Mesendoderm (in vitro differentiated cells): ENCODE results near the gene TBCCD1. TPM values are rescaled to one million over a fixed set of nuclear protein-coding genes. Genes with fewer than 3 reads are reported as not detected.

Experiments used
- DNase-seq: peaks from one replicate; pipeline ENCODE4 v3.0.0; 2013
- H2AK5ac ChIP-seq: 2 replicates; pipeline ENCODE4 v1.6.1; 2013; ENCODE audit warnings: low read length, inconsistent platforms
- H2BK120ac ChIP-seq: 2 replicates; pipeline ENCODE4 v1.6.1; 2013; ENCODE audit warnings: low read depth, mild to moderate bottlenecking, low read length, moderate library complexity, mixed read lengths
- H2BK15ac ChIP-seq: replicated peaks from 2 replicates; pipeline ENCODE4 v1.6.1; 2013; ENCODE audit warnings: low read depth, mild to moderate bottlenecking, moderate library complexity
- H2BK5ac ChIP-seq: 2 replicates; pipeline ENCODE4 v1.6.1; 2013; ENCODE audit warnings: low read length, inconsistent platforms
- H3K18ac ChIP-seq: 2 replicates; pipeline ENCODE4 v1.6.1; 2013; ENCODE audit warnings: mild to moderate bottlenecking, low read length, mixed read lengths
- H3K23ac ChIP-seq: one replicate; pipeline ENCODE4 v1.6.1; 2013; ENCODE audit warnings: low read length
- H3K27ac ChIP-seq: 2 replicates; pipeline ENCODE4 v1.5.1; 2013; ENCODE audit warnings: low read depth, mild to moderate bottlenecking, inconsistent platforms, low read length, moderate library complexity
- H3K27me3 ChIP-seq: 2 replicates; pipeline ENCODE4 v1.6.1; 2013; ENCODE audit warnings: low read length, control low read depth, mild to moderate bottlenecking, inconsistent platforms; ENCODE audit not compliant: insufficient read depth, poor library complexity
- H3K36me3 ChIP-seq: 2 replicates; pipeline ENCODE4 v1.6.1; 2013; ENCODE audit warnings: low read length, inconsistent platforms; ENCODE audit not compliant: control insufficient read depth, insufficient read depth
- H3K4ac ChIP-seq: one replicate; pipeline ENCODE4 v1.6.1; 2013; ENCODE audit warnings: low read depth, mild to moderate bottlenecking, low read length, moderate library complexity
- H3K4me1 ChIP-seq: 2 replicates; pipeline ENCODE4 v1.6.1; 2013; ENCODE audit warnings: low read depth, low read length, inconsistent platforms; ENCODE audit not compliant: control insufficient read depth
- H3K4me2 ChIP-seq: 2 replicates; pipeline ENCODE4 v1.6.1; 2013; ENCODE audit warnings: low read length
- H3K4me3 ChIP-seq: 2 replicates; pipeline ENCODE4 v1.5.1; 2013; ENCODE audit warnings: mild to moderate bottlenecking, low read length
- H3K56ac ChIP-seq: one replicate; pipeline ENCODE4 v1.6.1; 2013; ENCODE audit warnings: low read length
- H3K79me1 ChIP-seq: 2 replicates; pipeline ENCODE4 v1.6.1; 2013; ENCODE audit warnings: low read length, inconsistent platforms
- H3K79me2 ChIP-seq: 2 replicates; pipeline ENCODE4 v1.6.1; 2013; ENCODE audit warnings: mild to moderate bottlenecking, low read length; ENCODE audit not compliant: control insufficient read depth, insufficient read depth
- H3K9ac ChIP-seq: 2 replicates; pipeline ENCODE4 v1.6.1; 2013; ENCODE audit warnings: low read length, inconsistent platforms
- H4K5ac ChIP-seq: one replicate; pipeline ENCODE4 v1.6.1; 2013; ENCODE audit warnings: low read length
- H4K8ac ChIP-seq: one replicate; pipeline ENCODE4 v1.6.1; 2013; ENCODE audit warnings: low read depth, mild to moderate bottlenecking, control low read depth, low read length, moderate library complexity
- WGBS: extraction: QIAGEN DNeasy Blood & Tissue Kit; methylation state at CpG from one replicate; pipeline ENCODE4 v1.1.7; 2013; ENCODE audit warnings: low lambda C conversion rate, missing lambda C conversion rate; ENCODE audit not compliant: insufficient coverage; ENCODE audit errors: extremely low coverage; 5-methylcytosine and 5-hydroxymethylcytosine counted together
- polyA plus RNA-seq, 2 experiments: library from polyadenylated mRNA; stranded (reverse); fragments of 200-250 nt; gene quantifications; one replicate each; pipeline ENCODE4 v1.2.3, GENCODE V29; 2013

Gene TBCCD1, protein sequence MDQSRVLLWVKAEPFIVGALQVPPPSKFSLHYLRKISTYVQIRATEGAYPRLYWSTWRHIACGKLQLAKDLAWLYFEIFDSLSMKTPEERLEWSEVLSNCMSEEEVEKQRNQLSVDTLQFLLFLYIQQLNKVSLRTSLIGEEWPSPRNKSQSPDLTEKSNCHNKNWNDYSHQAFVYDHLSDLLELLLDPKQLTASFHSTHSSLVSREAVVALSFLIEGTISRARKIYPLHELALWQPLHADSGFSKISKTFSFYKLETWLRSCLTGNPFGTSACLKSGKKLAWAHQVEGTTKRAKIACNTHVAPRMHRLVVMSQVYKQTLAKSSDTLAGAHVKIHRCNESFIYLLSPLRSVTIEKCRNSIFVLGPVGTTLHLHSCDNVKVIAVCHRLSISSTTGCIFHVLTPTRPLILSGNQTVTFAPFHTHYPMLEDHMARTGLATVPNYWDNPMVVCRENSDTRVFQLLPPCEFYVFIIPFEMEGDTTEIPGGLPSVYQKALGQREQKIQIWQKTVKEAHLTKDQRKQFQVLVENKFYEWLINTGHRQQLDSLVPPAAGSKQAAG
- polyA plus RNA-seq (2013, experiment 1 of 2), result 6.8 TPM
- polyA plus RNA-seq (2013, experiment 2 of 2), result 7.2 TPM

DNA sequence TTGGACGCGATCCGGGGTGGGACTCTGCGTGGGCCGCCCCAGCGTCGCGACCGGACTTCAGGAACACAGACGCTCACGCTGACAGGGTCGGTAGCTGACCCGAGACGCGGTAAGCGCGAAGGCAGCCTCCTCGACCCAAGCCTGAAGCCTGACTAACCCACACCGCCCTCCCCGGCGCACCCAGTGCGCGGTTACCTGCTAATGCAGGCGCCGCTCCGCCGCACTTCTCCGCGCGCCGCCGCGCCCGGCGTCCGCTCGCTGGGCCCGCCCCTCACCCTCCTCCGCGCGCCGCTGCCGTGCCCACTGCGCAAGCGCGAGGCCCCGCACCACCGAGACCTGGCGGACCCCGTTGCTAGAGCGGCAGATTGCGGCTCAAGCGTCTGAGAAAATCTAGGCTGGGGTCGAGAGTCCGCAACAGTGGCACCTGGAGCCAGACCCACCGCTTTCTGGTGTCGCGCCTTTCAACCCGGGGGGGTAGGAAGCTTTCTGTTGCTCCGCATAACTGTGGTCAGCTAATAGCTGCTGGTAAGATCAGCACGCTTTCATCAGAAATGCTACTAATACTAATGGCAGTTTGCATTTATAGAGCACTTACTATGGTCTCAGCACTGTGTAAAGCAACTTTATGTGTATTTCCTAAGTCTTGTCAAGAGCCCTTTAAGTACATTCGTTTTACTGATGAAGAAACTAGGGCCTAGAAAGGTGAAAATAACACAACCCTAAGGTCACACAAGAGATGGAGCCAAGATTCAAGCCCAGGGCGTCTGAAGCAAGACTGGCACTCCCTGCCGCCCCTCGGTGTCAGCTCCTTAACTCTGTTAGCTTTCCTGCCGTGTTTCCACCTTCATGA lies at the start of gene TBCCD1:
TBCCD1 (minus strand) TSS at position 268 of the 850 bp plus-strand sequence. CDS start 3,010 bp downstream, outside the sequence.
- Histone ChIP-seq H4K5ac (peak within 1 kb of the TSS; percentile 84), H3K4me1 (peaks cover 2% of the 10 kb centered on the region), H3K27me3 (no peaks in the 10 kb centered on the region), H2AK5ac (no peak within 1 kb of the TSS), H3K79me1 (peaks cover 5% of the 10 kb centered on the region), H3K56ac (peak within 1 kb of the TSS; percentile 99), H3K79me2 (peaks cover 12% of the 10 kb centered on the region), H3K23ac (no peak within 1 kb of the TSS), H3K4me2 (peak within 1 kb of the TSS; percentile 91), H3K27ac (peak within 1 kb of the TSS; percentile 87), H3K9ac (peak within 1 kb of the TSS; percentile 99), H3K4ac (no peak within 1 kb of the TSS), H3K36me3 (no peaks in the 10 kb centered on the region), H2BK15ac (no peak within 1 kb of the TSS), H2BK5ac (peak within 1 kb of the TSS; percentile 62), H2BK120ac (no peak within 1 kb of the TSS), H4K8ac (peak within 1 kb of the TSS; percentile 93), H3K18ac (peak within 1 kb of the TSS; percentile 20), H3K4me3 (peak within 1 kb of the TSS; percentile 97)
- WGBS, result no CpG with 5 or more reads among the region's 66 CpGs
- DNase-seq, result peak; percentile 95

- no peak overlapping the region for H3K27ac ChIP-seq
- H4K5ac ChIP-seq, result no peak overlapping the region
- no peak for DNase-seq
- no peak overlapping the region for H3K9ac ChIP-seq
- no peaks in the 10 kb centered on the region for H3K36me3 ChIP-seq
- H3K27me3 ChIP-seq, result no peaks in the 10 kb centered on the region
- no peak overlapping the region for H3K18ac ChIP-seq
- H2BK120ac ChIP-seq, result no peak overlapping the region
- H3K4ac ChIP-seq, result no peak overlapping the region
- H3K79me2 ChIP-seq, result no peaks in the 10 kb centered on the region
- H3K23ac ChIP-seq, result no peak overlapping the region
- no peak overlapping the region for H2BK5ac ChIP-seq
- H3K4me1 ChIP-seq, result no peaks in the 10 kb centered on the region
- no CpG with 5 or more reads among the region's 8 CpGs for WGBS
- H3K79me1 ChIP-seq, result no peaks in the 10 kb centered on the region
- H2AK5ac ChIP-seq, result no peak overlapping the region
- H4K8ac ChIP-seq, result no peak overlapping the region
- H3K4me2 ChIP-seq, result no peak overlapping the region
- H2BK15ac ChIP-seq, result no peak overlapping the region
- no peak overlapping the region for H3K56ac ChIP-seq
- H3K4me3 ChIP-seq, result no peak overlapping the region
These were observed 49.1 kb upstream of the TBCCD1 start for GRCh38 chr3:186616299-186616617.

GRCh38 chr3:186614597-186615483 lies 47.7 kb upstream of the TBCCD1 start:
- Histone ChIP-seq H3K27ac (no peak overlapping the region), H3K79me2 (no peaks in the 10 kb centered on the region)

DNA sequence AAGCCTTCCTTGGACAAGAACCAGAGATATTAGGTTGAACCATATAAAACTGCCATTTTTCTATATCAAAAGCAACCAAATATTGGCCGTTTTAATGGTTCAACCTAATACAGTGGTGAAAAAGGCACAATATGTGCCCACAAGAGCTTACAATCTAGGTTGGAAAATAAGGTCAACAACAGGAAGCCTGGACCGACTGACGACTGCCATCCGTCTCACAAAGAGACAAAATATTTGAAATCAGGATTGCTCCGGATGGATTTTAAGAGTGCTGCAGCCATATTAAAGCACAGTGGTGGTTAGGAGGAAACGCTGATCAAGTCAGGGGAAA lies 47.1 kb upstream of the TBCCD1 start:
- H3K4me1 ChIP-seq, result no peaks in the 10 kb centered on the region
- H3K79me2 ChIP-seq, result no peaks in the 10 kb centered on the region
- no peak overlapping the region for H2BK5ac ChIP-seq
- H2BK120ac ChIP-seq, result no peak overlapping the region
- H3K36me3 ChIP-seq, result no peaks in the 10 kb centered on the region
- H3K4me3 ChIP-seq, result no peak overlapping the region
- H3K23ac ChIP-seq, result no peak overlapping the region
- no peak for DNase-seq
- H3K18ac ChIP-seq, result no peak overlapping the region
- no peak overlapping the region for H2AK5ac ChIP-seq
- H3K56ac ChIP-seq, result no peak overlapping the region
- no peaks in the 10 kb centered on the region for H3K27me3 ChIP-seq
- no peak overlapping the region for H4K5ac ChIP-seq
- no peak overlapping the region for H3K9ac ChIP-seq
- H3K4ac ChIP-seq, result no peak overlapping the region
- no CpG with 5 or more reads among the region's 6 CpGs for WGBS
- H3K79me1 ChIP-seq, result no peaks in the 10 kb centered on the region
- no peak overlapping the region for H2BK15ac ChIP-seq
- H4K8ac ChIP-seq, result no peak overlapping the region
- H3K4me2 ChIP-seq, result no peak overlapping the region
- H3K27ac ChIP-seq, result no peak overlapping the region

More at GRCh38 chr3:186614597-186615483, 47.7 kb upstream of the TBCCD1 start:
- Histone ChIP-seq H3K4me2 (no peak overlapping the region), H2BK15ac (no peak overlapping the region), H3K4me3 (no peak overlapping the region), H2BK5ac (no peak overlapping the region), H2AK5ac (no peak overlapping the region), H3K4ac (no peak overlapping the region), H3K27me3 (no peaks in the 10 kb centered on the region), H3K79me1 (no peaks in the 10 kb centered on the region), H3K18ac (no peak overlapping the region), H2BK120ac (no peak overlapping the region), H4K8ac (no peak overlapping the region), H4K5ac (no peak overlapping the region), H3K36me3 (no peaks in the 10 kb centered on the region), H3K23ac (no peak overlapping the region), H3K9ac (no peak overlapping the region), H3K4me1 (no peaks in the 10 kb centered on the region), H3K56ac (peak overlapping the region; percentile 44)
- WGBS, result no CpG with 5 or more reads among the region's 16 CpGs
- DNase-seq, result peak; percentile 83

DNA sequence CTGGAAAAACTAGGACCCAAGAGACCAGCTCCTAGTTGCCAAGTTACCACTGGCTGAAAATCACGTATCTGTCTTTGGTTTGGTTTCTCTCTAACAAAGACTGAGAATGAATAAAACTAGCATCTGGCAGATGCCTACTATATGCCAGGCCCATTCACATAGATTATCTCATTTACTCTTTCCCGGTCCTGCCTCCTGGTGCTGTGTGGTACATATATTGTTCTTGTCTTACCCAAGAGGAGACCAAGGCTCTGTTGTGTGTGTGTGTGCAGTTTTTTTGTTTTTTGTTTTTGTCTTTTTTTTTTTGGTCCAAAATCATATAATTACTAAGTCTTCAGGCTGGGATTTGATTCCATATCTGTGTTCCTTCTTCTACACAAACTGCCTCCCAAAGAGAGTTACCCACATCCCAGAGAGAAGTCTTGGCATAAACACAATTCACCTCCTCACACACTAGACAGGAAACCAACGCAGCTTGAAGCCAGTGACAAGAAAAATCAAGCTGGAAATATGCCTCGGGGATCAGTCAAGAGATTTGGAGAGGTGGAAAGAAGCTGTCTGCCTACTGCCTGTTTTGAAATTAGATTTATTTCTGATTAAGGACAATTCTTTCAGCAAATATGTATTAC lies 46.6 kb upstream of the TBCCD1 start:
- Histone ChIP-seq H3K56ac (no peak overlapping the region), H3K79me2 (no peaks in the 10 kb centered on the region), H3K9ac (no peak overlapping the region), H2AK5ac (no peak overlapping the region), H3K23ac (no peak overlapping the region), H3K4me2 (no peak overlapping the region), H3K27ac (no peak overlapping the region), H3K4me1 (no peaks in the 10 kb centered on the region), H3K79me1 (no peaks in the 10 kb centered on the region), H3K4ac (no peak overlapping the region), H2BK5ac (no peak overlapping the region), H3K36me3 (no peaks in the 10 kb centered on the region), H4K5ac (no peak overlapping the region), H4K8ac (no peak overlapping the region), H3K27me3 (no peaks in the 10 kb centered on the region), H3K18ac (no peak overlapping the region), H2BK120ac (no peak overlapping the region), H2BK15ac (no peak overlapping the region), H3K4me3 (no peak overlapping the region)
- WGBS, result no CpG with 5 or more reads among the region's 4 CpGs
- DNase-seq, result no peak
